GM18909 (cell line): ENCODE data around the gene UAP1L1.
"Not testable (repeated sequence)": the region's sequence is repeated elsewhere in the genome, so short reads cannot be mapped to it uniquely, and the experiment has no call there.

ENCODE experiments used
- ATAC-seq: cut with Tn5 transposase; IDR thresholded peaks from one replicate; pipeline ENCODE4 v1.9.1; 2021; ENCODE audit warnings: mild to moderate bottlenecking; ENCODE audit not compliant: unreplicated experiment, poor library complexity

Gene UAP1L1

DNA sequence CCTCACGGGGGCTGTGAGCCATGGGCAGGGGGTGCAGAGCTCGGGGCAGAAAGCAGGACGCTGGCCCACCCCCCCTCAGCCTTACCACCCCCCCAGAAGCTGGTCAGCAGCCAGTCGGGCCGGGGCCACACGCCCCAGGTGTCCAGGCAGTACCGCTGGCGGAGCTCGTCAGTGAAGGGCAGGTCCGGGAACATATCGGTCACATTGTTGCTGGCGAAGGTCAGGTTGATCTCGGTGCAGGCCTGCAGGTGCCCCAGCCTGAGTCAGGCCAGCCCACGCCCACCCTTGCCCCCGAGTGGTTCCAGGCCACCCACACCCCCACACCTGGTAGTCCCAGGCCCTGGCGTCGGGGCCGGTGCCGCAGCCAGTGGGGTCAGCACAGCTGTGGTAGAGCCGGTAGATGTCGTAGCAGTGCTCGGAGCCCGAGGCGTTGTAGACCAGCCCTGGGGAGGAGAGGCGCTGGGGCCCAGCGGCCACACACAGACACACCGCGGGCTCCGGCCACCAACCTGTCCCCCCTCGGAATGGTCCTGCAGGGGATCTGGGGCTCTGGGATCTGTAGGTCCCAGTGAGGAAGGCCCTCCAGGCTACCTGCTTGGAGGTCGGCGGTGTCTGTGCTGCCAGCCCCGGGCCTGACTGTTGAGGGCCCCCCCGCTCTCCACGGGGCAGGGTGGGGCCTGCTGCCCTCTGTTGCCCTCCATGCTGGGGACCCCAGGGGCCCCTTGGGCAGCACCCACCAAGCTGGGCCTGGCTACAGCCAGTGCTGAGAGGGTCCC lies 34.7 kb downstream of the UAP1L1 start:
- ATAC-seq = no peak

DNA sequence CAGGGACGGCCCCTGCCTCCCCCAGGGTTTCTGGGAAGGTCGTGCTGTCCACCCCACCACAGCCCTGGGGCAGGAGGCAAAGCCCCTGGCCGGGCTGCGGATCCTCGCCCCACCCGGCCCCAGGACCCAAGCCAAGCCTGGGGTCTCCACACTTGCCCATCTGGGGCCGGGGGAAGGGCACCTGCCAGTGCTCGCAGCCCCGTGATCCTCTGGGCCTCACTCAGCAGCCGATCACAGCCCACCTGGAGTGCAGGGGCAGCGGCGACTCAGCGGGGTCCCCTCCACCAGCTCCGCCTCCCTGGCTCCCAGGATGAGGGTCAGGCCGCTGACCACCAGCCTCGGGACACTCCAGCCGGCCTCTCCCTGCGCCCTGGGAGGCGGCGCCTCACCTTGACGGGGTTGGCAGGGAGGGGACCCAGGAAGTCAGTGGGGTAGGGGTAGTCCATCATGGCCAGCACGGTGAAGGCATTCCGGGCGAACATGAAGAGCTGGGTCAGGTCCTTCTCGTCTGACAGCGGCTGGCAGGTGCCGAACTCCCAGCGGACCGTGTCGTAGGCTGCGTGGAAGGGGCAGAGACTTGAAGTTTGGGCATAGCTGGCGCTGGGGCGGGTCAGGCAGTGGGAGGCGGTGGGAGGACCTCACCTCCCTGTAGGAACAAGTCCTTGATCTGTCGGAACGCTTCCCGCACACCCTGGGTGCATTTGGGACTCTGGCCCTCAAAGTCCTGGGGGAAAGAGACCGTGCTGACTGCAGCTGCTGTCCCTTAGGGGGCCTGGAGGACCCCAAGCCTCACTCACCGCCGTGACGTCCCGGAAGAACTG lies 35.5 kb downstream of the UAP1L1 start:
- ATAC-seq = no peak

DNA sequence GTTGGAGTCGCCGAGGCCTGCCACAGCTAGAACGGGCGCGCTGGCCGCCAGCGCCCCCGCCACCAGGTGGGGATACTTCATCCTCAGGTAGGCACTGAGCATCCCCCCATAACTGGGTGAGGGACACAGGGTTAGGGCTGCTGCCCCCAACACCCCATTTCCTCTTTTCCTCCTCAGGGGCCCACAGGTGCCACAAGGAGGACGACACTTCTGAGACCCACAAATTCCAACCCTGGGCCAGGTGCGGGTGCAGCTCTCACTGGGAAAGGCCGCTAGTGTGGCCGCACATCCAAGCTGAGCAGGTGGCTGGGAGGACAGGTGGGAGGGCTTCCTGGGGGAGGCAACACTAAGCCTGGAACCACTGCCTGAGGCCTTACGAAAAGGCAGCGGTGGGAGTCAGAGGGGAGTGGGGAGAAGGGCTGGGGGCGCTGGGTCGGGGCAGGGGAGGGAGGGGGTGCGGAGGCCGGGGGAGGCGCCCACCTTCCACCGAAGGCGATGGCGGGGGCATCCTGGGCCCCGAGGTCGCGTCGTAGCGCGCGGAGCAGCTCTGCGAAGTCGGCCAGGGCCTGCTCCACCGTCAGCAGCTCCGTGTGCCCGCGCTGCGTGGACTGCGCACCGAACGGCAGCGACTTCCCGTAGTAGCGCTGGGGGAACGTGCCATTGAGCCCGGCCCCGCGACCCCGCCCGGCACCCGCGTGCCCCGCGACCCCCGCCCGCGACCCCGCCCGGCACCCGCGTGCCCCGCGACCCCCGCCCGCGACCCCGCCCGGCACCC lies 36.3 kb downstream of the UAP1L1 start:
- ATAC-seq = no peak

DNA sequence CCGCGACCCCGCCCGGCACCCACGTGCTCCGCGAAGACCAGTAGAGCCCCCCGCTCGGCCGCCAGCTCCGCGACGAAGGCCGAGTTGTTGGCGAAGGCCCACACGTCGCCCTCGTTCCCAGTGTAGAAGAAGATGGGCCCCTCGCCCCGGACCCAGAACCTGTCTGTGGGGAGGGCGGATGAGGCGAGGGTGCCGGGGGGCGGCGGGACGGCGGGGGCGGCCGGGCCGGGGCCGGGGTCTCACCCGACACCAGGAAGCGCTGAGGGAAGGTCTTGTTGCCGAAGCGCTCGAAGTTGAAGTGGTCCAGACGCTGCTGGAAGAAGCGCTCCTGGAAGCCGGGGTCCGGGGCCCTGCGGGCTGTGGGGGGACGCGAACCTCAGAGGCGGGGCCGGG lies 36.9 kb downstream of the UAP1L1 start:
- ATAC-seq = no peak

DNA sequence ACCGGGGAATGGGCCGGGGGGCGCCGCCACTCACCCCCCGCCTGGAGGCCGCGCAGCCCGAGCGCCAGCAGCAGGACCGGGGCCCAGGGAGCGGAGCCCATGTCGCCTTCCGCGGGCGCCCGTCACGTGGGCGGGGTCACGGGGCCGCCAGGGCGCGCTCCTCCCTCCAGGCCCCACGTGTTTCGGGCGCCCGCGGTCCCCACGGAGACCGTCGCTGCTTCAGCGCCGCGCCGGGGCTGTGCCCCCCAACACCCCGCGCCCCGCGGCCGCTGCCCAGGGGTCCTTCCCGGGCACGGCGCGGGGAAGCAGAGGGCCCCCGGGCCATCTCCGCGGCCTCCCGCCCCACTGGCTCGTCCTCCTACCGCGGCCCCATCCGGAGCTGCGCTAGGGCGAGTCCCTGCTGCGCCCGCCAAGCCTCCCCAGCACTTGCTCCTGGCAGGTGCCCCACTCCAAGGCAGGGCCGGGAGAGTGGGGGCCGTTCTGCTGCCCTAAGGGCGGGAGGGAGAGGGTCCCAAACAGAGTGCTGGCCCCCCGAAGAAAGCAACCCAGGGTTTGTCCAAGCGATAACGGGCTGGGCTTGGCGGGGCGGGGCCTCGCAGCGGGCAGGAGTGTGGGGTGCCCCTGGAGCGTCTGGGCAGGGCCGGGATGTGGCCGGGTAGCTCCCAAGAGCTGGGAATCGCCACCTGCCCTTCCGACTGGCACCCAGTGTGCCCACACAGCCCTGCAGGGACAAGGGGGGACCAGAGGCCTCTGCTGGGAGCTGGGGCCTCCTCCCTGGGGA lies 37.5 kb downstream of the UAP1L1 start, which contains the start of gene DPP7:
TSS of gene DPP7 (minus strand) at position 121 of the 781 bp plus-strand sequence. CDS start at position 101, 20 bp downstream.
- peak; percentile 69 for ATAC-seq

DNA sequence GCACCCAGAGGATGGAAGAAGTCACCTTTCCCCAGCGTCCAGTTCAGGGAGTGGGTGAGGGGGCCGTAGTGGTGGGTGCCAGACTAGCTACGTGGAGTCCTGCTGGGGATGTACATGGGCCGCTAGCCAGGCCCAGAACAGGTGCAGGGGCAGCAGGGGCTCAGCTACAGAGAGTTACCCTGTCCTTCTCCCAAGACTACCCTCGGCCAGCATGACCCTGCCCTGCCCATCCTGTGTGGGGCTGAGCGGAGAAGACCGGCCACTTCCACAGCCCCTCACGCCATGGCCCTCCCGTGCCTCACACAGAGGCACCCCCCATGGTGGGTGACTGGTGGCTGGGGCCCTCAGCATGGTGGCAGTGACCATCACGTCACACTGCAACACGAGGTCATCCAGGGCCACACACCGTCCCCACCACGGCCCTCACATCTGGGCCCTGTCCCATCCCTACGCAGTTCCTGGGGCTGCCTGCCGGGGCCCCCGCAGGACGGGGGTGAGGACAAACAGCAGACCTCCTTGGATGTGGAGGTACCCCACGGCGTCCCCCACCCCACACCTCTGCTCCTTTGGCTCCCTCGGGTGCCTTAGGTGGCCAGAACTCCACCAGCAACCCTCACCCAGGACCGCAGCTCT lies 38.2 kb downstream of the UAP1L1 start:
- no peak for ATAC-seq

DNA sequence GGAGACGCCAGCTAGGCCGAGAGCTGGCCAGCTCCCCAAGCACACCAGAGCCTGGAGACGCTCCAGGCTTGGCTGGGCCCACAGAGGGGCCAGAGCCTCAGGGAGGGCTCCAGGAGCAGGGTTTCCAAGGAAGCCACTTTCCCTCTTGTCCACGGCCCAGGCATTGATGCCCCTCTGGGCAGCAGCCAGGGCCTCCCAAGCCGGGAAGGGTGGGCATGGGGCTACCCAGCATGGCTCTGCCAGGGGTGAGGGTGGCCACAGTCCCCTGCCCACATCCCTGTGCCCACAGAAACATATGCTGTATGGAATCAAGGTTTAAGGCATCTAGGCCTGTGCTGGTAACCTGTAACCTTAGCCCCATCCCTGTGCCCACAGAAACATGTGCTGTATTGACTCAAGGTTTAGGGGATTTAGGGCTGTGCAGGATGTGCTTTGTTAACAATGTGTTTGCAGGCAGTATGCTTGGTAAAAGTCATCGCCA lies 38.8 kb downstream of the UAP1L1 start:
- no peak for ATAC-seq

DNA sequence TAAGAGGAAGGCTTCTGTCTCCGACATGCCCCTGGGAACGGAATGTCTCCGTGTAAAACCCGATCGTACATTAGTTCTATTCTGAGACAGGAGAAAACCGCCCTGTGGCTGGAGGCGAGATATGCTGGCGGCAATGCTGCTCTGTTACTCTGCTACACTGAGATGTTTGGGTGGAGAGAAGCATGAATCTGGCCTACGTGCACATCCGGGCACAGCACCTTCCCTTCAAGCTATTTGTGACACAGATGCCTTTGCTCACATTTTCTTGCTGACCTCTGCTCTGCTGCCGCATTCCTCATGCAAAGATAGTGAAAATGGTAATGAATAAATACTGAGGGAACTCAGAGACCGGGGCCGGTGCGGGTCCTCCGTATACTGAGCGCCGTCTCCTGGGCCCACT lies 39.4 kb downstream of the UAP1L1 start:
- ATAC-seq = no peak

DNA sequence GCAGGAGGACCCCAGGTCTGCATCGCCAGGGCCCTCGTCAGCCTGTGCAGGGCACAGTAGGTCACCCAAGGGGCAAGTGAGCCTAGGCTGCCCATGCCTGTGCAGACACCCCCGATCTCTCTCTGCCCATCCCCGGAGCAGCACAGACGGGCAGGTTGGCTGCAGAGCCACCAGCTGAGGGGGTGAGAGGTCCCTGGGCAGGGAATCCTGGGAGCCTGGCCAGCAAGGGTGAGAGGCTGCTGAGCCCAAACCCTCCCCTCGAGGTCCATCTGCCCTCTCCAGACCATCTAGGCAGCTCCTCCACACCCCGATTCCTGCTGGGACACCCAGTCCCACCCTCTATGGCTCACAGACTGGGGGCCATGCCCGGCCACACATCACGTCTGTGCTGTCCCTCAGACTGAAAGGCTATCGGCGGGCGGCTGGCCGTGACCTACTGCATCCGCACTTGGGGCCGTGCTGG lies 40.0 kb downstream of the UAP1L1 start:
- no peak for ATAC-seq

DNA sequence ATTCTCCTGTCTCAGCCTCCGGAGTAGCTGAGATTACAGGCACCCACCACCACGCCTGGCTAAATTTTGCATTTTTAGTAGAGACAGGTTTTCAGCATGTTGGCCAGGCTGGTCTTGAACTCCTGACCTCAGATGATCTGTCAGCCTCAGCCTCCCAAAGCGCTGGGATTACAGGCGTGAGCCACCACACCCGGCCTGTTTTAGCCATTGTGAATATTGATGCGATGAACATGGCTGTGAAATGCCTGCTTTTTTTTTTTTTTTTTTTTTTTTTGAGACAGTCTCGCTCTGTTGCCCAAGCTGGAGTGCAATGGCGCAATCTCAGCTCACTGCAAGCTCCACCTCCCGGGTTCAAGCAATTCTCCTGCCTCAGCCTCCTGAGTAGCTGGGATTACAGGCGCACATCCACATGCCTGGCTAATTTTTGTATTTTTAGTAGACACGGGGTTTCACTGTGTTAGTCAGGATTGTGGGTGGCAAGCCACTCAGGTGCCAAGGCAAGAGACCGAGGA lies 40.8 kb downstream of the UAP1L1 start:
- ATAC-seq = not testable (repeated sequence)

DNA sequence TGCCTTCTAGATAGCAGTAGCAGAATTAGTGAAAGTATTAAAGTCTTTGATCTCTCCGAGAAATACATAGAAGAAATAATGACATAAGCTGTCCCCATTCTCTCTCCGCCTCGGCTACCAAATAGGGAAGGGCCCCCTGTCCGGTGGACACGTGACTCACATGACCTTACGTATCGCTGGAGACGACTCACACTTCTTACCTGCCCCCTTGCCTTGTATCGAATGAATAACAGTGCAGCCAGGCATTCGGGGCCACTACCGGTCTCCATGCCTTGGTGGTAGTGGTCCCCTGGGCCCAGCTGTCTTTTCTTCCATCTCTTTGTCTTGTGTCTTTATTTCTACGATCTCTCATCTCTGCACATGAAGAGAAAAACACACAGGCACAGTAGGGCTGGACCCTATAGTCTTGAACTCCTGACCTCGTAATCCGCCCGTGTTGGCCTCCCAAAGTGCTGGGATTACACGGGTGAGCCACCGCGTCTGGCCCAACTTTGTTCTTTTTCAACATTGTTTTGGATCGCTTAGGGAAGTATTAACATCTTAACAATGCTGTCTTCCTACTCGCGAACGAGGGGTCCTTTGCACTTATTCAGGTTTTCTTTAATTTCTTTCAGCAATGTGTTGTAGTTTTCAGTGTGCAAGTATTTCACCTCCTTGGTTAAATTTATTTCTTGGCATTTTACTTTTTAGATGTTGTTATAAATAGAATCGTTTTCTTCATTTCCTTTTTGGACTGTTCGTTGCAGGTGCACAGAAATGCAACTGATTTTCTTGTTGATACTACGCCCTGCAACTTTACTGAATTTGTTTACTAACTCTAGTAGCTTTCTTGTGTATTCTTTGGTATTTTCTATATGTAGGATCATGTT lies 44.8 kb downstream of the UAP1L1 start:
- ATAC-seq = not testable (repeated sequence)

DNA sequence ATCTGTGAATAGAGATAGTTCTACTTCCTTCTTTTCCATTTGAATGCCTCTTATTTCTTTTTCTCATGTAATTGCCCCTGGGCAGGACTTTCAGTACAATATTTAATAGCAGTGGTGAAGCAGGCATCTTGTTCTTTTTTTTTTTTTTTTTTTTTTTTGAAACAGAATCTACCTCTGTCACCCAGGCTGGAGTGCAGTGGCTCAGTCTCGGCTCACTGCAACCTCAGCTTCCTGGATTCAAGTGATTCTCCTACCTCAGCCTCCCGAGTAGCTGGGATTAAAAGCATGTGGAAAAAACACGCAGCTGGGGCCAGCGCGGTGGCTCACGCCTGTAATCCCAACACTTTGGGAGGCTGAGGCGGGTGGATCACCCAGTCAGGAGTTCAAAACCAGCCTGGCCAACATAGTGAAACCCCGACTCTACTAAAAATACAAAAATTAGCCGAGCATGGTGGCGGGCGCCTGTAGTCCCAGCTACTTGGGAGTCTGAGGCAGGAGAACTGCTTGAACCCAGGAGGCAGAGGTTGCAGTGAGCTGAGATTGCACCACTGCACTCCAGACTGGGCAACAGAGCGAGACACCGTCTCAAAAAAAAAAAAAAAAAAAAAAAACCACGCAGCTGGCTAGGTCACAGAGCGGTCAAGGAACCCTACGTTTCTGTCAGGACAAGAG lies 45.6 kb downstream of the UAP1L1 start:
- ATAC-seq = not testable (repeated sequence)

DNA sequence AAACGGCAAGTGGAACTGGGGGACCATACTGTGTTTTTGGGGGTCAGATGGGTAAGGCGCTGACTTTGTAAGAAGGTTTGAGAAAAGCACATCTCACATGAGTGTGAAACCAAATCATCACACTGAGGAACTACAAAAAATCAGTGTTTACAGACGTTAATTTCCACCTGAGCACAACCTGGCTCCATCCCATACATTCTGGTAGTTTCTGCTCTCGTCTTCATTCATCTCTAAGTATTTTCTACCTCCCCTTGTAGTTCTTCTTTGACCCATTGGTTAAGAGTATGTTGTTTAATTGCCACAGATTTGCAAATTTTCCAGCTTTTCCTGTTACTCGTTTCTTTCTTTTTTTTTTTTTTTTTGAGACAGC lies 46.1 kb downstream of the UAP1L1 start:
- peak; percentile 52 for ATAC-seq

DNA sequence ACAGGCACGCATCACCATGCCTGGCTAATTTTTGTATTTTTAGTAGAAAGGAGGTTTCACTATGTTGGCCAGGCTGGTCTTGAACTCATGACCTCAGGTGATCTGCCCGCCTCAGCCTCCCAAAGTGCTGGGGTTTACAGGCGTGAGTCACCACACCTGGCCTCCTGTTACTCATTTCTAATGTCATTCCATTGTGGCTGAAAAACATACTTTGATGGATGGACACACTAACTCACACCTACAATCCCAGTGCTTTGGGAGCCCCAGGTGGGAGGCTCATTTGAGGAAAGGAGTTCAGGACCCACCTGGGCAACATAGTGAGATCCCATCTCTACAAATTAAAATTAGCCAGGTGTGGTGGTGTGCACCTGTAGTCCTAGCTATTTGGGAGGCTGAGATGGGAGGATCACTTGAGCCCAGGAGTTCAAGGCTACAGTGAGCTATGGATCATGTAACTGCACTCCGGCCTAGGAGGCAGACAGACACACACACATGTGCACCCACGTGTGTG lies 46.7 kb downstream of the UAP1L1 start:
- not testable (repeated sequence) for ATAC-seq

DNA sequence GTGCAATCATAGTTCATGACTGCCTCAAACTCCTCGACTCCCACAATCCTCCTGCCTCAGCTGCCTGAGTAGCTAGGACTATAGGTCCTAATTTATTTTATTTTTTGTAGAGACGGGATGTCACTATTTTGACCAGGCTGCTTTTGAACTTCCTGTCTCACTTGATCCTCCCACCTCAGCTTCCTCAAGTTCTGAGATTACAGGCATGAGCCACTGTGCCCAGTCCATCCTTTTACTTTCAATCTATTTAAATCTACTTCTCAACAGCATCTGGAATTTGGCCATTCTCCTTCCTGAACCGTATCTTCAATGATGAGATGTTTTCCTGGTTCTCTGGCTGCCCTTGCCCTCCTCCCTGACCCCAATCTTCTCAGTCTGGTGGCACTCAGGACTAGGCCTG lies 49.5 kb downstream of the UAP1L1 start:
- ATAC-seq = no peak

DNA sequence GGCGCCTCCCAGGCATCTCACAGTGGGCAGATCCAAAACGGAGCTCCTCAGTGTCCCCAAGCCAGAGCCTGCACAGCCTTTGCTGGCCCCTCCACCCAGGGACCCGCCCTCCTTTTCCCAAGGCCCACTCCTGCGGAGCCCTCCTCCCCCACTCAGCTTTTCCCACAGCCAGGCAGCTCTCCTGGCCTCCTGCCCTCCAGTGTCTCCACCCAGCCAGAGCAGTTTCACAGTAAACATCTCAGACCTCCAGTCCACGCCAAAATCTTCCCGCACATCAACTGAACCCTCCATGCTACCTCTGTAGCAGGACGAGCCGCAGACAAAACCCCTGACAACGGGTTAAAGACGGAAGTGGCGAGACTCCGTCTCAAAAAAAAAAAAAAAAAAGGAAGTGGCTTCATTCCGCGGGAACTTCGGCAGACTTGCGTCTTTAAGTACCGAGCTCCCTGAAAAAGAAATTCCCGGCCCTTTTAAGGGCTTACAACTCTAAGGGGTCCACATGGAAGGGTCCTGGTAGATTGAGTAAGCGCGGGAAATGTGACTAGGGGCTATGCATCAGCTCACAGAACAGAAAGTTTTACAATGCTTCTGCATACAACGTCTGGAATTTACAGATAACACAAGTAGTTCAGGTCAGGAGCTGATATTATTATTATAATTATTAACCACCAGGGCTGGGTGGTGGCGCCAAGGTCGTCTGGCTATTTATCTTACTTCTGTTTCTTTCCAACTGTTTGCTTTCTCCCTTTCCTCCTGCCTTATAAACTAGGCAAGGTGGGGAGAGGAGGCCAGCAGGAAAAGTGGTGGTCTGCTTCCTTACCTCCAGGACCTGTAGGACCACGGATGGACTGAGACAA lies 50.2 kb downstream of the UAP1L1 start:
- ATAC-seq = no peak
